Measurements from ENCODE around the gene CHRNA4. TPM values are rescaled to one million over a fixed set of nuclear protein-coding genes. Genes with fewer than 3 reads are reported as not detected.

CHRNA4 gene
- total and polyA plus RNA-seq, 2 donors (not counting 3 experiments of a cell fraction or from before 2014, with no cell fraction given), result not detected

GRCh38 chr20:63371291-63371865 is 10.2 kb upstream of the CHRNA4 start:
- Histone ChIP-seq H3K4me2 (ENCODE audit: insufficient read depth, low read length) (no peak overlapping the region), H3K27ac (ENCODE audit: insufficient read depth, low read depth, low read length) (no peak overlapping the region), H4K20me1 (replicated peaks; ENCODE audit: control insufficient read depth, extremely low read depth, insufficient read depth, low read length) (no peaks in the 10 kb centered on the region), H3K4me3 (replicated peaks in 1 of 3; ENCODE audit: insufficient read depth in 1 of 3, low read depth in 1 of 3, low read length in 3 of 3) (no peak overlapping the region), H3K79me2 (ENCODE audit: control insufficient read depth, insufficient read depth, low read length) (no peaks in the 10 kb centered on the region), H2AFZ (ENCODE audit: low read depth, low read length) (no peak overlapping the region), H3K4me1 (ENCODE audit: control insufficient read depth, extremely low read depth, insufficient read depth, low read length) (no peaks in the 10 kb centered on the region), H3K36me3 (ENCODE audit: control insufficient read depth in 2 of 2, extremely low read depth in 1 of 2, insufficient read depth in 2 of 2, low read length in 2 of 2) (no peaks in the 10 kb centered on the region), H3K9me3 (replicated peaks; ENCODE audit: control insufficient read depth, insufficient read depth, low read length) (no peaks in the 10 kb centered on the region), H3K27me3 (ENCODE audit: control insufficient read depth in 2 of 2, insufficient read depth in 2 of 2, low read length in 2 of 2) (no peaks in the 10 kb centered on the region), H3K9me1 (replicated peaks; ENCODE audit: control insufficient read depth, extremely low read depth, insufficient read depth, low read length) (no peaks in the 10 kb centered on the region), H3K9ac (replicated peaks; ENCODE audit: extremely low read depth, insufficient read depth, low read length) (no peak overlapping the region)
- FAIRE-seq, result no peak
- TF ChIP-seq POLR2A (IDR thresholded peaks at IDR 0.05; ENCODE audit: low read depth, low read length), result no peak
- TF ChIP-seq, protein P1, sequence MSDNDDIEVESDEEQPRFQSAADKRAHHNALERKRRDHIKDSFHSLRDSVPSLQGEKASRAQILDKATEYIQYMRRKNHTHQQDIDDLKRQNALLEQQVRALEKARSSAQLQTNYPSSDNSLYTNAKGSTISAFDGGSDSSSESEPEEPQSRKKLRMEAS (IDR thresholded peaks at IDR 0.05; ENCODE audit: insufficient read depth, insufficient read length), result no peak
- no peak for TF ChIP-seq EZH2 (IDR thresholded peaks at IDR 0.05; ENCODE audit: borderline replicate concordance, low read depth, low read length, severe bottlenecking)
- no peak for TF ChIP-seq MYC (IDR thresholded peaks at IDR 0.05; ENCODE audit: low read depth, low read length)
- TF ChIP-seq CTCF (IDR thresholded peaks at IDR 0.05; ENCODE audit: extremely low read depth in 1 of 2, insufficient read depth in 1 of 2, low read depth in 1 of 2, low read length in 2 of 2), result no peak
- no peak for TF ChIP-seq GATA2 (IDR thresholded peaks at IDR 0.05; ENCODE audit: insufficient read depth, insufficient read length, low read depth, low read length)
- TF ChIP-seq POLR2AphosphoS5 (IDR thresholded peaks at IDR 0.05; ENCODE audit: insufficient read depth, low read depth, low read length), result no peak
- no peak for TF ChIP-seq JUN (IDR thresholded peaks at IDR 0.05; ENCODE audit: borderline replicate concordance, insufficient read depth, insufficient read length, low read depth)
- no peak for TF ChIP-seq FOS (IDR thresholded peaks at IDR 0.05; ENCODE audit: borderline replicate concordance, insufficient read depth, low read length)
- no TSS peak for BruUV-seq (replicated peaks)
- ChIA-PET CTCF (interaction anchor here (0.7 to 1.8 kb wide), 5 partner anchors 9 to 70 kb away, joined by 3 to 12 read pairs (median 4); no protein-coding TSS in a partner anchor), POLR2A (no interaction called here)
- intact Hi-C loops (cut with micrococcal nuclease), result no loop called here
- dilution Hi-C loops (cut with MboI; ENCODE audit: extremely low pct_ligation_motif_present, low sequenced_read_pairs), result no loop called here
- DNase-seq (ENCODE audit: low read depth, low spot score), result no peak

Data from endothelial cell of umbilical vein (primary cell).